Stimulated activated naive CD4-positive, alpha-beta T cell (primary cell): ENCODE data around the gene PRICKLE3.
"Not testable (repeated sequence)": the region's sequence is repeated elsewhere in the genome, so short reads cannot be mapped to it uniquely, and the experiment has no call there.

ENCODE experiments used
- DNase-seq, 6 experiments: peaks; one replicate each; lab custom pipeline; 2025; lab: John Stamatoyannopoulos, UW

Gene PRICKLE3

GRCh38 chrX:49178537-49178936 is 7.6 kb downstream of the PRICKLE3 start:
- no peak for DNase-seq

- no peak for DNase-seq
Measured at GRCh38 chrX:49177873-49178480, 8.2 kb downstream of the PRICKLE3 start.

GRCh38 chrX:49177338-49177833 is 8.8 kb downstream of the PRICKLE3 start:
- peak in 1 of 6 experiments; percentile 1 for DNase-seq

GRCh38 chrX:49176421-49177326 is 9.5 kb downstream of the PRICKLE3 start:
- DNase-seq: no peak

GRCh38 chrX:49175435-49176274 is 10.5 kb downstream of the PRICKLE3 start:
- no peak for DNase-seq

- DNase-seq: no peak
Measured at GRCh38 chrX:49174723-49175122, 11.4 kb downstream of the PRICKLE3 start.

- not testable (repeated sequence) for DNase-seq
Measured at GRCh38 chrX:49173544-49173943, 12.6 kb downstream of the PRICKLE3 start.

- peak; percentile 9 to 62 (median 30) for DNase-seq
Measured at GRCh38 chrX:49172280-49172780, 13.8 kb downstream of the PRICKLE3 start.

GRCh38 chrX:49171752-49172279 is 14.4 kb downstream of the PRICKLE3 start, which contains the start of gene PLP2:
PLP2 (plus strand) TSS chrX:49171898; CDS start chrX:49172001, 103 bp downstream.
- DNase-seq: peak; percentile 10 to 48 (median 40)

GRCh38 chrX:49167740-49168108 is 18.4 kb downstream of the PRICKLE3 start:
- DNase-seq: no peak

- peak in 5 of 6 experiments; percentile 23 to 64 (median 38) for DNase-seq
Measured at GRCh38 chrX:49166914-49167739, 19.0 kb downstream of the PRICKLE3 start.

GRCh38 chrX:49165901-49166881 is 20.0 kb downstream of the PRICKLE3 start:
- peak; percentile 44 to 70 (median 55) for DNase-seq

- no peak for DNase-seq
Measured at GRCh38 chrX:49164589-49165360, 21.4 kb downstream of the PRICKLE3 start.

- DNase-seq: peak; percentile 54 to 80 (median 73)
Measured at GRCh38 chrX:49163555-49164419, 22.4 kb downstream of the PRICKLE3 start.

- no peak for DNase-seq
Measured at GRCh38 chrX:49162620-49163019, 23.6 kb downstream of the PRICKLE3 start, which contains the start of gene MAGIX. MAGIX (plus strand) TSS chrX:49162758; CDS start chrX:49162890, 132 bp downstream.

GRCh38 chrX:49161632-49162031 is 24.5 kb downstream of the PRICKLE3 start:
- no peak for DNase-seq

- no peak for DNase-seq
Measured at GRCh38 chrX:49160908-49161307, 25.3 kb downstream of the PRICKLE3 start.
